Measurements from ENCODE around the gene ABAT. TPM values are rescaled to one million over a fixed set of nuclear protein-coding genes. Genes with fewer than 3 reads are reported as not detected.

ABAT gene
- total RNA-seq, 2 experiments from 2014 or later: 2.0 to 6.7 TPM

DNA sequence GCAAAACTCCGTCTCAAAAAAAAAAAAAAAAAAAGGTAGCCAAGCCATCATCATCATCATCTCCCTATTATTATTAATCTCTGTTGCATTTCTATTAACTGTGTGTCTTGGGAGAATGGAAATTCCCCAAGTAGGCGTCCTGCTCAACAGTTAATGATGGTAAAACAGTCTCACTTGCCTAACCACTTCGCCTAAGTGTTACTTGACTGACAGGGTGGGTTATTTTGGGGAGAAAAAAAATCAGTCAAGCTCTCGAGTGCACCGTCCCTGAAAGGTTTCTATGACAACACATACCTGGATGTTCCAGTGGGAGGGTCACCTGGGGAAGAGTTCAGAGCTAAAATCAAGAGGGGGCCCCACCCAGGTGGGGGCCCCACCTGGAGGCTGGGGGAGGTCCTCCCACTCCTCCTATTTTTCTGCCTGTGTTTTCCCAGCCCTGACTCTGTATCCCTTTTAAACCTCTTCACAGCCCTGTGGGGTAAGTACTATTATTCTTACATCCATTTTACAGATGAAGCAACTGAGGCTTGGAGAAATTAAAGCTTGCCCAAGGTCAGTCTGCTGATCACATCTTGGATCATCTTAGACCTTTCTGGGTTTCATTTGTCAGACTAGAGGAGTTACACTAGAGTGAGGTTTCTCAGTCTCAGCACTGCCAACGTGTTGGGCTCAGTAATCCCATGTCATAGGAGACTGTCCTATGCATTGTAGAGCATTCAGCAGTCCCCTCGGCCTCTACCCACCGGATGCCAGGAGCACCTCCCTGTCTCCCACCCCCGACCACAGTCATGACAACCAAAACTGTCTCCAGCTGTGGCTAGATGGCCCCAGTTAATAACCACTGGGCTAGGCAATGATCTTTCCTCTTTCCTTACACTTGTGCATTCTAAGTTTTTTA, 11.0 kb upstream of the ABAT start:
- TF ChIP-seq EZH2phosphoT487 (IDR thresholded peaks at IDR 0.05; ENCODE audit: borderline replicate concordance, low read depth, low read length): no peak
- TF ChIP-seq CTCF (conservative IDR thresholded peaks at IDR 0.05; ENCODE audit: low read length): no peak
- Histone ChIP-seq H3K4me2 (ENCODE audit: low read length) (no peak overlapping the region), H4K20me1 (ENCODE audit: insufficient read depth, low read length) (no peaks in the 10 kb centered on the region), H3K4me3 (ENCODE audit: low read depth, low read length, poor library complexity, severe bottlenecking) (no peak overlapping the region), H2AFZ (ENCODE audit: low read length) (no peak overlapping the region), H3K9me2 (ENCODE audit: insufficient read depth, low read length) (no peaks in the 10 kb centered on the region), H3K27ac (ENCODE audit: low read depth, low read length, poor library complexity, severe bottlenecking) (no peak overlapping the region), H3K4me1 (ENCODE audit: insufficient read depth, low read length, poor library complexity, severe bottlenecking) (no peaks in the 10 kb centered on the region), H3K36me3 (ENCODE audit: insufficient read depth, low read length) (no peaks in the 10 kb centered on the region), H3K79me2 (ENCODE audit: insufficient read depth, low read depth, low read length) (no peaks in the 10 kb centered on the region), H3K9me3 (ENCODE audit: low read length) (no peaks in the 10 kb centered on the region)
- no TSS peak for BruUV-seq (replicated peaks)
- intact Hi-C loops (cut with micrococcal nuclease; ENCODE audit: unreplicated experiment): no loop called here
- POLR2A ChIA-PET: interaction anchor here (0.8 kb wide), 1 partner anchor 10 kb away, joined by 6 read pairs; no protein-coding TSS in a partner anchor
- no peak for DNase-seq (ENCODE audit: low spot score)
- CTCF ChIA-PET (ENCODE audit: unreplicated experiment): no interaction called here

DNA sequence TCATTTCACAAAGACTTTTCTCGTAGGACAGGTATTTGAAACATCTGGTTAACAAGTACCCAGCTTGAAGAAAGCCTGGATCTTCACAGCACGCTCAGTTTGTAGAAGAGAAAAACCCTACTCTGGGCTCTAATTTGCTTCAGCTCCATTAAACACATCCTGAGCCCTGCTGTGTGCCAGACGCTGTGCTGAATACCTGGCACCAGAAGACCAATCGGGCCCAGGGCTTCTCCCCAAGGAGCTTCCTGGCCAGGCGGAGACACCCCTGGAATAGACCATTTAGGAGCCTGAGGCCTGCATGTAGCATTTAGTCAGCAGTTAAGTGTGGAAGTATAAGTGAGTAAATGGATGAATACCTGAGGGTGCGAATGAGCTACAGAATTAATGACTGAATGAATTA, 8.9 kb upstream of the ABAT start:
- ChIA-PET CTCF (ENCODE audit: unreplicated experiment) (no interaction called here), POLR2A (no interaction called here)
- no TSS peak for BruUV-seq (replicated peaks)
- TF ChIP-seq EZH2phosphoT487 (IDR thresholded peaks at IDR 0.05; ENCODE audit: borderline replicate concordance, low read depth, low read length) (no peak), CTCF (conservative IDR thresholded peaks at IDR 0.05; ENCODE audit: low read length) (no peak)
- no peak overlapping the region for H3K27ac ChIP-seq (ENCODE audit: low read depth, low read length, poor library complexity, severe bottlenecking)
- no peaks in the 10 kb centered on the region for H3K36me3 ChIP-seq (ENCODE audit: insufficient read depth, low read length)
- H3K4me1 ChIP-seq (ENCODE audit: insufficient read depth, low read length, poor library complexity, severe bottlenecking): no peaks in the 10 kb centered on the region
- no peak for DNase-seq (ENCODE audit: low spot score)
- no peak overlapping the region for H2AFZ ChIP-seq (ENCODE audit: low read length)
- H4K20me1 ChIP-seq (ENCODE audit: insufficient read depth, low read length): no peaks in the 10 kb centered on the region
- H3K4me3 ChIP-seq (ENCODE audit: low read depth, low read length, poor library complexity, severe bottlenecking): no peak overlapping the region
- no peaks in the 10 kb centered on the region for H3K9me2 ChIP-seq (ENCODE audit: insufficient read depth, low read length)
- no peak overlapping the region for H3K4me2 ChIP-seq (ENCODE audit: low read length)
- no peaks in the 10 kb centered on the region for H3K79me2 ChIP-seq (ENCODE audit: insufficient read depth, low read depth, low read length)
- no peaks in the 10 kb centered on the region for H3K9me3 ChIP-seq (ENCODE audit: low read length)
- intact Hi-C loops (cut with micrococcal nuclease; ENCODE audit: unreplicated experiment): no loop called here

DNA sequence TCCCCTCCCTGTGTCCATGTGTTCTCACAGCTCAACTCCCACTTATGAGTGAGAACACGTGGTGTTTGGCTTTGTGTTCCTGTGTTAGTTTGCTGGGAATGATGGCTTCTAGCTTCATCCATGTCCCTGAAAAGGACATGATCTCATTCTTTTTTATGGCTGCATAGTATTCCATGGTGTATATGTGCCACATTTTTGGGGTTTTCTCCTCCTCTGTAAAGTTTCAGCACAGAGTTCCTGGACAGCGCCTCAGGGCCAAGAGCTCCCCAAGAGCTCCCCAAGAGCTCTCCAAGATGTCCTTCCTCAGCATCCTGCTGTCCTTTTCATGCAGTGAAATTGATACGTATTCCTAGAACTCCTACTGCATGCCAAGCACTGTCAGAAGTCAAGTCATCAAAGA, 6.9 kb upstream of the ABAT start:
- DNase-seq (ENCODE audit: low spot score): no peak
- ChIA-PET POLR2A (interaction anchor here (0.5 to 1.0 kb wide), 2 partner anchors 98 to 413 kb away, joined by 3 read pairs; no protein-coding TSS in a partner anchor), CTCF (ENCODE audit: unreplicated experiment) (no interaction called here)
- Histone ChIP-seq H3K9me2 (ENCODE audit: insufficient read depth, low read length) (no peaks in the 10 kb centered on the region), H3K36me3 (ENCODE audit: insufficient read depth, low read length) (no peaks in the 10 kb centered on the region), H3K4me2 (ENCODE audit: low read length) (no peak overlapping the region), H3K9me3 (ENCODE audit: low read length) (no peaks in the 10 kb centered on the region), H4K20me1 (ENCODE audit: insufficient read depth, low read length) (no peaks in the 10 kb centered on the region), H2AFZ (ENCODE audit: low read length) (no peak overlapping the region), H3K4me3 (ENCODE audit: low read depth, low read length, poor library complexity, severe bottlenecking) (no peak overlapping the region), H3K27ac (ENCODE audit: low read depth, low read length, poor library complexity, severe bottlenecking) (no peak overlapping the region), H3K4me1 (ENCODE audit: insufficient read depth, low read length, poor library complexity, severe bottlenecking) (no peaks in the 10 kb centered on the region), H3K79me2 (ENCODE audit: insufficient read depth, low read depth, low read length) (no peaks in the 10 kb centered on the region)
- BruUV-seq (replicated peaks): no TSS peak
- TF ChIP-seq EZH2phosphoT487 (IDR thresholded peaks at IDR 0.05; ENCODE audit: borderline replicate concordance, low read depth, low read length) (no peak), CTCF (conservative IDR thresholded peaks at IDR 0.05; ENCODE audit: low read length) (no peak)
- intact Hi-C loops (cut with micrococcal nuclease; ENCODE audit: unreplicated experiment): no loop called here

All from OCI-LY7 (cell line).